Neural cell (in vitro differentiated cells): Measurements from ENCODE around the gene ROS1.

ENCODE experiments used
- EP300 ChIP-seq: fragments of 450-650 bp; conservative IDR thresholded peaks from 2 replicates; pipeline ENCODE4 v1.6.1; 2014; ENCODE audit warnings: antibody characterized with exemption, mild to moderate bottlenecking, moderate library complexity; ENCODE audit not compliant: poor library complexity, severe bottlenecking
- POLR2AphosphoS5 ChIP-seq: IDR thresholded peaks from 2 replicates; pipeline ENCODE4 v1.6.1; 2012

DNA sequence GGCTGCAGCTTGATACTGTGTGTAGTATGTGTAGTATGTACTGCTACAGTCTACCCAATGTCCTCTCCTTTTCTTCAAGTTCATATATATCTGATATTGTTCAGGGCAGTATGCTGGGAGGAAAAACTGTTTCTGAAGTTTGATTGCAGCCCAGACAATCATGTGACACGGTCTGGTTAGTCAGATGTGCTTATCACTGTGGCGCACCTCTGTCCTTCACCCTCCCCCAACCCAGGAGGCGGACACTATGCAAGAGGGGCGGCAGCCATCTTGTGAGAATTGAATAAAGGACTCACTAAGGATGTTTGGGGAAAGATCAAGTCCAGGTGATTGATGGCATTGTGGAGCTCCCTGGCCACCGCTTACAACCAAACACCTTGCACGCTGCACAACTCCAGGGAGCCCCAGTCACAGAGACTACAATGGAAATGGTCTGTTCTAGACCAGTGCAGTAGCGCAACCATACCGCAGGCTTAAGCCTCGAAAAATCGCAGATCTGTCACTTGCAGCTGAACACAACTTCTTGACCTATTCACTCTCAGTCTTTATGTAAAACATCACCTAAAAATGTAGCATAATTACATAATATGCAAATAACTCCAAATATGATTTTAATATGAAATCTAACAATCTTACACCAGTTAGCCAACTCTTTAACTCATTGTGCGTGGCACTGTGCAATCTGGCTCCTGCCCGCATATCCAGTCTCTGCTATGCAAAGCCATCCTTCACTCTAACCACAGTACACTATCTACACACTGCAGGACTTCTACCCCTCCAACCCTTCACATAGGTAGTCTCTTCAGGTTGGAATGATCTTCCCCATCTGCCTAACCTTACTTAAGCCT lies 81.1 kb downstream of the ROS1 start:
- TF ChIP-seq EP300 (no peak), POLR2AphosphoS5 (no peak)
